IMR-90 (cell line): Measurements from ENCODE around the gene TMEM248. TPM values are rescaled to one million over a fixed set of nuclear protein-coding genes. Genes with fewer than 3 reads are reported as not detected.

Source experiments
- ATAC-seq: fragments of 200-7000 bp; cut with Tn5 transposase; 2 replicates; pipeline ENCODE4 v1.9.1; 2020; ENCODE audit warnings: low read depth, mild to moderate bottlenecking, moderate library complexity
- BruUV-seq: library from RNA; stranded (reverse); fragments of 400-500 nt; replicated peaks from 2 replicates; lab custom pipeline; 2021; lab: Mats Ljungman, UMichigan
- CTCF ChIA-PET: fragments of 300-600 bp; formaldehyde crosslinking; extraction: SDS; loops from one replicate; lab custom pipeline; 2021; ENCODE audit warnings: antibody characterized with exemption; lab: Yijun Ruan, JAX
- POLR2A ChIA-PET: fragments of 300-600 bp; sonication (Branson Sonifier 250); formaldehyde crosslinking; loops from one replicate; lab custom pipeline; 2022; ENCODE audit warnings: antibody characterized with exemption; ENCODE audit not compliant: unreplicated experiment; lab: Charles Lee
- DNase-seq: peaks from one replicate; pipeline ENCODE4 v3.0.0; 2013
- H2AFZ ChIP-seq: replicated peaks from 2 replicates; pipeline ENCODE3; 2013; ENCODE audit warnings: low read length, mild to moderate bottlenecking; ENCODE audit not compliant: poor library complexity
- H2AK5ac ChIP-seq: 2 replicates; pipeline ENCODE4 v1.6.1; 2013; ENCODE audit warnings: low read depth, low read length, inconsistent platforms
- H2AK9ac ChIP-seq: replicated peaks from 2 replicates; pipeline ENCODE3; 2013; ENCODE audit warnings: mild to moderate bottlenecking, low read depth, low read length, moderate library complexity; ENCODE audit not compliant: poor library complexity
- H2BK120ac ChIP-seq: 2 replicates; pipeline ENCODE4 v1.6.1; 2013; ENCODE audit warnings: low read depth, low read length, inconsistent platforms
- H2BK15ac ChIP-seq: 3 replicates; pipeline ENCODE4 v1.6.1; 2013; ENCODE audit warnings: low read depth, low read length, inconsistent platforms
- H2BK20ac ChIP-seq: 2 replicates; pipeline ENCODE4 v1.6.1; 2013; ENCODE audit warnings: low read depth, mild to moderate bottlenecking, inconsistent platforms, low read length, moderate library complexity
- H2BK5ac ChIP-seq: 2 replicates; pipeline ENCODE4 v1.6.1; 2013; ENCODE audit warnings: mild to moderate bottlenecking, low read depth, low read length, inconsistent platforms; ENCODE audit not compliant: poor library complexity, severe bottlenecking
- H3K14ac ChIP-seq: replicated peaks from 2 replicates; pipeline ENCODE4 v1.6.1; 2013; ENCODE audit warnings: low read depth, low read length, inconsistent platforms
- H3K18ac ChIP-seq: 2 replicates; pipeline ENCODE4 v1.6.1; 2013; ENCODE audit warnings: low read depth, low read length, control low read depth
- H3K23ac ChIP-seq: 2 replicates; pipeline ENCODE4 v1.6.1; 2013; ENCODE audit warnings: low read depth, low read length, inconsistent platforms
- H3K27ac ChIP-seq: 2 replicates; pipeline ENCODE4 v1.5.1; 2013; ENCODE audit warnings: mild to moderate bottlenecking, control low read depth, low read length; ENCODE audit not compliant: insufficient read depth
- H3K27me3 ChIP-seq: 2 replicates; pipeline ENCODE4 v1.6.1; 2013; ENCODE audit warnings: low read length; ENCODE audit not compliant: control insufficient read depth, insufficient read depth
- H3K36me3 ChIP-seq: 2 replicates; pipeline ENCODE4 v1.6.1; 2013; ENCODE audit warnings: low read length, mixed read lengths; ENCODE audit not compliant: control insufficient read depth, insufficient read depth
- H3K4ac ChIP-seq: 2 replicates; pipeline ENCODE4 v1.6.1; 2013; ENCODE audit warnings: low read depth, low read length, inconsistent platforms
- H3K4me1 ChIP-seq: 2 replicates; pipeline ENCODE4 v1.6.1; 2013; ENCODE audit warnings: low read length, mixed read lengths; ENCODE audit not compliant: control insufficient read depth, insufficient read depth
- H3K4me2 ChIP-seq: 2 replicates; pipeline ENCODE4 v1.6.1; 2013; ENCODE audit warnings: low read depth, mild to moderate bottlenecking, control low read depth, low read length, moderate library complexity
- H3K4me3 ChIP-seq: 2 replicates; pipeline ENCODE4 v1.5.1; 2013; ENCODE audit warnings: low read depth, mild to moderate bottlenecking, control low read depth, low read length, moderate library complexity; ENCODE audit not compliant: insufficient read depth
- H3K56ac ChIP-seq: 2 replicates; pipeline ENCODE4 v1.6.1; 2013; ENCODE audit warnings: low read length, inconsistent platforms; ENCODE audit not compliant: insufficient read depth; ENCODE audit errors: extremely low read depth
- H3K79me1 ChIP-seq, 2 experiments: 2 replicates each; pipeline ENCODE4 v1.6.1; 2013; ENCODE audit warnings: low read length in 2 of 2, inconsistent platforms in 1 of 2, low read depth in 1 of 2
- H3K9ac ChIP-seq: 2 replicates; pipeline ENCODE4 v1.6.1; 2013; ENCODE audit warnings: low read depth, low read length, control low read depth
- H3K9me1 ChIP-seq: 2 replicates; pipeline ENCODE4 v1.6.1; 2013; ENCODE audit warnings: low read length, inconsistent platforms; ENCODE audit not compliant: insufficient read depth
- H3K9me3 ChIP-seq: 2 replicates; pipeline ENCODE4 v1.6.1; 2013; ENCODE audit warnings: low read length; ENCODE audit not compliant: control insufficient read depth, insufficient read depth
- H4K20me1 ChIP-seq: 2 replicates; pipeline ENCODE4 v1.6.1; 2013; ENCODE audit warnings: low read length, inconsistent platforms; ENCODE audit not compliant: insufficient read depth
- H4K5ac ChIP-seq: 2 replicates; pipeline ENCODE4 v1.6.1; 2013; ENCODE audit warnings: mild to moderate bottlenecking, low read depth, low read length, control low read depth
- H4K8ac ChIP-seq, 2 experiments: 2 replicates each; pipeline ENCODE4 v1.6.1; 2013; ENCODE audit warnings: low read depth in 2 of 2, low read length in 2 of 2, control low read depth in 1 of 2, inconsistent platforms in 1 of 2
- H4K91ac ChIP-seq: 2 replicates; pipeline ENCODE4 v1.6.1; 2013; ENCODE audit warnings: low read depth, low read length, inconsistent platforms; ENCODE audit not compliant: insufficient read depth
- BHLHE40 ChIP-seq: fragments of 150-350 bp; IDR thresholded peaks from 2 replicates; pipeline ENCODE4 v1.6.1; 2016; ENCODE audit warnings: mild to moderate bottlenecking, low read depth, low read length
- CEBPB ChIP-seq: IDR thresholded peaks from 2 replicates; pipeline ENCODE4 v1.6.1; 2012; ENCODE audit warnings: low read depth, low read length, improper control_type of control experiment
- CHD1 ChIP-seq: IDR thresholded peaks from 2 replicates; pipeline ENCODE4 v1.6.1; 2012; ENCODE audit warnings: low read depth, low read length, improper control_type of control experiment
- FOS ChIP-seq: fragments of 150-350 bp; IDR thresholded peaks from 2 replicates; pipeline ENCODE4 v1.6.1; 2016; ENCODE audit warnings: low read depth, low read length
- MAFK ChIP-seq: IDR thresholded peaks from 2 replicates; pipeline ENCODE4 v1.6.1; 2012; ENCODE audit warnings: low read depth, low read length, improper control_type of control experiment
- MAZ ChIP-seq: IDR thresholded peaks from 2 replicates; pipeline ENCODE4 v1.6.1; 2012; ENCODE audit warnings: low read depth, mild to moderate bottlenecking, low read length, improper control_type of control experiment, moderate library complexity, borderline replicate concordance
- MXI1 ChIP-seq: IDR thresholded peaks from 2 replicates; pipeline ENCODE4 v1.6.1; 2012; ENCODE audit warnings: low read depth, mild to moderate bottlenecking, low read length, moderate library complexity, borderline replicate concordance
- NFE2L2 ChIP-seq: fragments of 150-350 bp; IDR thresholded peaks from 2 replicates; pipeline ENCODE4 v1.6.1; 2016; ENCODE audit warnings: low read depth, mild to moderate bottlenecking, low read length
- POLR2A ChIP-seq: IDR thresholded peaks from 2 replicates; pipeline ENCODE4 v1.6.1; 2012; ENCODE audit warnings: mild to moderate bottlenecking, low read depth, low read length
- RAD21 ChIP-seq: IDR thresholded peaks from 2 replicates; pipeline ENCODE4 v1.6.1; 2012; ENCODE audit warnings: low read length, improper control_type of control experiment
- RCOR1 ChIP-seq: IDR thresholded peaks from 2 replicates; pipeline ENCODE4 v1.6.1; 2012; ENCODE audit warnings: mild to moderate bottlenecking, low read length, improper control_type of control experiment; ENCODE audit not compliant: insufficient replicate concordance
- RFX5 ChIP-seq: IDR thresholded peaks from 2 replicates; pipeline ENCODE4 v1.8.0; 2012; ENCODE audit warnings: low read depth, mild to moderate bottlenecking, low read length, moderate library complexity
- WGBS, 2 experiments: methylation state at CpG; one replicate each; pipeline versions ENCODE4 v1.1.5 to v1.1.7; 2013; ENCODE audit warnings: missing lambda C conversion rate in 2 of 2; ENCODE audit not compliant: insufficient read length in 1 of 2; ENCODE audit errors: extremely low coverage in 2 of 2; 5-methylcytosine and 5-hydroxymethylcytosine counted together
- dilution Hi-C: fragments of 300-500 bp; cut with HindIII; formaldehyde crosslinking; loops from one replicate; pipeline ENCODE4 v1.14.3; 2018; ENCODE audit warnings: low sequenced_read_pairs; ENCODE audit not compliant: unreplicated experiment
- in situ Hi-C: fragments of 300-500 bp; cut with MboI; formaldehyde crosslinking; loops from 3 replicates; pipeline ENCODE4 v1.14.3; 2019; ENCODE audit warnings: low sequenced_read_pairs, inconsistent platforms, mixed read lengths
- intact Hi-C: fragments of 100-400 bp; cut with micrococcal nuclease; formaldehyde crosslinking; loops from 2 replicates; pipeline ENCODE4 v1.10.0; 2022
- polyA plus RNA-seq, 3 experiments: library from polyadenylated mRNA; depleted of rRNA; stranded (reverse); fragments of >200 nt; gene quantifications; 2 replicates each; pipeline ENCODE4 v1.2.3, GENCODE V29; 2012; ENCODE audit warnings: low replicate concordance in 1 of 3
- total RNA-seq: library from RNA; depleted of rRNA; stranded (reverse); fragments of >200 nt; gene quantifications from 2 replicates; pipeline ENCODE4 v1.2.3, GENCODE V29; 2012
- TF ChIP-seq, protein P1 (sequence below): fragments of 150-350 bp; IDR thresholded peaks from 2 replicates; pipeline ENCODE4 v1.6.1; 2017; ENCODE audit warnings: mild to moderate bottlenecking, antibody characterized with exemption, low read length, low read depth
- TF ChIP-seq, protein P2 (sequence below): fragments of 150-350 bp; IDR thresholded peaks from 2 replicates; pipeline ENCODE4 v1.6.1; 2016; ENCODE audit warnings: low read depth, mild to moderate bottlenecking, low read length, moderate library complexity, borderline replicate concordance
- TF ChIP-seq, protein P3 (sequence below): conservative IDR thresholded peaks from 2 replicates; pipeline ENCODE4 v1.5.1; 2012; ENCODE audit warnings: mild to moderate bottlenecking, low read depth, low read length, improper control_type of control experiment

Gene TMEM248
- total and polyA plus RNA-seq, 2 of the 4 experiments (the other 2 are of a cell fraction), result 103 to 175 TPM

DNA sequence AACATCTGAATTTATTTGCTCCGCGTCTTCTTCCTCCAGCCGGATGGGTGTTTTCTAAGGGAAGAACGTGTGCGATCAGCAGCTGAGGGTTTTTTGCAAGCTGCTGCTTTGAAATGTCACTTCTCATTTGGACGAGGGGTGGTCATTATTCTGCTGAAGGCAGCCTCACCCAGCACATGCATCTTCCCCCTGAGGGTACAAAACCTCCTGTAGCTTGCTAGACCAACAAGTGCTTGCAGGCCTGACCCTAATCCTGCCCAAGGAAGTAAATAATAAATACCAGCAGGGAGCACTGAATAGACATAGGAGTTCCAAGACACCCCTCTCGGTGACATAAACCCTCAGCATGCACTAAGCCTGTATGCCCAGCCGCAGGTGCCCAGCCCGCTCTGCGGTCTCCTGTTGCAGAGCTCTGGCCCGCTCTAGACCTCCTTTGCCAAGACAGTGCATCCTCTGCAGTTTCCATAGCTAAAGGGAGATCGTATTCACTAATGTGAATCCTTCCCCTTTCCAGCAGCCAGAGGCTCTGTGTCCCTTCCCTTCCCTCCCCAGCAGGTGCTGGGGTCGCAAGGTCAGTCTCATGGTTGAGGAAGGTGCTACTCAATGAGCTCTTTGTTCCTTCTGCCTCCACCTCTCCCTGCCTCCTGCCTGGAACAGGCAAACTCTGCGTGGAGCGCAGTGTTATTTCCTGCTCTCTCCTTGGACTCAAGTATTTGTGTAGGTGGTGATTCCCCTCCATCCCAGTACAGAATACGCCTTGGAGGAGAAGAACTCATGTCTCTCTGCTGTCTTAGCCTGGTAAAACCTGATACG, 37.7 kb downstream of the TMEM248 start:
- Histone ChIP-seq H3K9me3 (no peaks in the 10 kb centered on the region), H2AK9ac (no peak overlapping the region), H3K56ac (no peak overlapping the region), H3K27me3 (no peaks in the 10 kb centered on the region), H3K36me3 (peaks cover 46% of the 10 kb centered on the region), H4K5ac (no peak overlapping the region), H3K18ac (no peak overlapping the region), H3K14ac (no peak overlapping the region), H3K4ac (no peak overlapping the region), H2AK5ac (no peak overlapping the region), H2BK120ac (no peak overlapping the region), H3K9me1 (peaks cover 3% of the 10 kb centered on the region), H3K4me1 (no peaks in the 10 kb centered on the region), H4K20me1 (no peaks in the 10 kb centered on the region), H4K91ac (no peak overlapping the region), H3K27ac (no peak overlapping the region), H3K23ac (no peak overlapping the region), H2BK5ac (no peak overlapping the region), H2AFZ (no peak overlapping the region), H3K4me2 (no peak overlapping the region), H3K9ac (no peak overlapping the region), H3K79me1 (peaks cover 3 to 29% of the 10 kb centered on the region in 2 experiments; a peak in 3 of 4 replicates), H2BK15ac (no peak overlapping the region), H4K8ac (no peak overlapping the region), H3K4me3 (no peak overlapping the region), H2BK20ac (no peak overlapping the region)
- ATAC-seq (no peak), DNase-seq (no peak)
- dilution Hi-C loops, result no loop called here
- in situ Hi-C loops, result no loop called here
- no TSS peak for BruUV-seq
- ChIA-PET CTCF (no interaction called here), POLR2A (no interaction called here)
- intact Hi-C loops, result no loop called here
- 100% methylated on average over 1 of the region's 17 CpGs; no CpG with 5 or more reads in 1 of the 2 experiments for WGBS, 2 experiments
- no peak for TF ChIP-seq CHD1
- no peak for TF ChIP-seq MXI1
- no peak for TF ChIP-seq BHLHE40
- TF ChIP-seq RAD21, result no peak
- TF ChIP-seq MAFK, result no peak
- no peak for TF ChIP-seq RCOR1
- TF ChIP-seq CEBPB, result no peak
- TF ChIP-seq, protein P1, sequence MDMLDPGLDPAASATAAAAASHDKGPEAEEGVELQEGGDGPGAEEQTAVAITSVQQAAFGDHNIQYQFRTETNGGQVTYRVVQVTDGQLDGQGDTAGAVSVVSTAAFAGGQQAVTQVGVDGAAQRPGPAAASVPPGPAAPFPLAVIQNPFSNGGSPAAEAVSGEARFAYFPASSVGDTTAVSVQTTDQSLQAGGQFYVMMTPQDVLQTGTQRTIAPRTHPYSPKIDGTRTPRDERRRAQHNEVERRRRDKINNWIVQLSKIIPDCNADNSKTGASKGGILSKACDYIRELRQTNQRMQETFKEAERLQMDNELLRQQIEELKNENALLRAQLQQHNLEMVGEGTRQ, result no peak
- no peak for TF ChIP-seq POLR2A
- TF ChIP-seq, protein P2, sequence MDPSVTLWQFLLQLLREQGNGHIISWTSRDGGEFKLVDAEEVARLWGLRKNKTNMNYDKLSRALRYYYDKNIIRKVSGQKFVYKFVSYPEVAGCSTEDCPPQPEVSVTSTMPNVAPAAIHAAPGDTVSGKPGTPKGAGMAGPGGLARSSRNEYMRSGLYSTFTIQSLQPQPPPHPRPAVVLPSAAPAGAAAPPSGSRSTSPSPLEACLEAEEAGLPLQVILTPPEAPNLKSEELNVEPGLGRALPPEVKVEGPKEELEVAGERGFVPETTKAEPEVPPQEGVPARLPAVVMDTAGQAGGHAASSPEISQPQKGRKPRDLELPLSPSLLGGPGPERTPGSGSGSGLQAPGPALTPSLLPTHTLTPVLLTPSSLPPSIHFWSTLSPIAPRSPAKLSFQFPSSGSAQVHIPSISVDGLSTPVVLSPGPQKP, result no peak
- TF ChIP-seq FOS, result no peak
- TF ChIP-seq MAZ, result no peak
- no peak for TF ChIP-seq NFE2L2
- TF ChIP-seq, protein P3, sequence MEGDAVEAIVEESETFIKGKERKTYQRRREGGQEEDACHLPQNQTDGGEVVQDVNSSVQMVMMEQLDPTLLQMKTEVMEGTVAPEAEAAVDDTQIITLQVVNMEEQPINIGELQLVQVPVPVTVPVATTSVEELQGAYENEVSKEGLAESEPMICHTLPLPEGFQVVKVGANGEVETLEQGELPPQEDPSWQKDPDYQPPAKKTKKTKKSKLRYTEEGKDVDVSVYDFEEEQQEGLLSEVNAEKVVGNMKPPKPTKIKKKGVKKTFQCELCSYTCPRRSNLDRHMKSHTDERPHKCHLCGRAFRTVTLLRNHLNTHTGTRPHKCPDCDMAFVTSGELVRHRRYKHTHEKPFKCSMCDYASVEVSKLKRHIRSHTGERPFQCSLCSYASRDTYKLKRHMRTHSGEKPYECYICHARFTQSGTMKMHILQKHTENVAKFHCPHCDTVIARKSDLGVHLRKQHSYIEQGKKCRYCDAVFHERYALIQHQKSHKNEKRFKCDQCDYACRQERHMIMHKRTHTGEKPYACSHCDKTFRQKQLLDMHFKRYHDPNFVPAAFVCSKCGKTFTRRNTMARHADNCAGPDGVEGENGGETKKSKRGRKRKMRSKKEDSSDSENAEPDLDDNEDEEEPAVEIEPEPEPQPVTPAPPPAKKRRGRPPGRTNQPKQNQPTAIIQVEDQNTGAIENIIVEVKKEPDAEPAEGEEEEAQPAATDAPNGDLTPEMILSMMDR, result no peak
- no peak for TF ChIP-seq RFX5
